Stimulated activated CD4-positive, alpha-beta T cell treated with anti-CD3 and anti-CD28 coated beads, Interleukin-2, amount 100 ng/mL, for 24 hours (primary cell): Measurements from ENCODE around the gene RNF19B.
"Not testable (repeated sequence)": the region's sequence is repeated elsewhere in the genome, so short reads cannot be mapped to it uniquely, and the experiment has no call there.

Experiments used
- DNase-seq, 2 donors: peaks; one replicate each; pipeline ENCODE4 v3.0.0-alpha.2; 2020

Gene RNF19B, protein sequence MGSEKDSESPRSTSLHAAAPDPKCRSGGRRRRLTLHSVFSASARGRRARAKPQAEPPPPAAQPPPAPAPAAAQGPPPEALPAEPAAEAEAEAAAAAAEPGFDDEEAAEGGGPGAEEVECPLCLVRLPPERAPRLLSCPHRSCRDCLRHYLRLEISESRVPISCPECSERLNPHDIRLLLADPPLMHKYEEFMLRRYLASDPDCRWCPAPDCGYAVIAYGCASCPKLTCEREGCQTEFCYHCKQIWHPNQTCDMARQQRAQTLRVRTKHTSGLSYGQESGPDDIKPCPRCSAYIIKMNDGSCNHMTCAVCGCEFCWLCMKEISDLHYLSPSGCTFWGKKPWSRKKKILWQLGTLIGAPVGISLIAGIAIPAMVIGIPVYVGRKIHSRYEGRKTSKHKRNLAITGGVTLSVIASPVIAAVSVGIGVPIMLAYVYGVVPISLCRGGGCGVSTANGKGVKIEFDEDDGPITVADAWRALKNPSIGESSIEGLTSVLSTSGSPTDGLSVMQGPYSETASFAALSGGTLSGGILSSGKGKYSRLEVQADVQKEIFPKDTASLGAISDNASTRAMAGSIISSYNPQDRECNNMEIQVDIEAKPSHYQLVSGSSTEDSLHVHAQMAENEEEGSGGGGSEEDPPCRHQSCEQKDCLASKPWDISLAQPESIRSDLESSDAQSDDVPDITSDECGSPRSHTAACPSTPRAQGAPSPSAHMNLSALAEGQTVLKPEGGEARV

DNA sequence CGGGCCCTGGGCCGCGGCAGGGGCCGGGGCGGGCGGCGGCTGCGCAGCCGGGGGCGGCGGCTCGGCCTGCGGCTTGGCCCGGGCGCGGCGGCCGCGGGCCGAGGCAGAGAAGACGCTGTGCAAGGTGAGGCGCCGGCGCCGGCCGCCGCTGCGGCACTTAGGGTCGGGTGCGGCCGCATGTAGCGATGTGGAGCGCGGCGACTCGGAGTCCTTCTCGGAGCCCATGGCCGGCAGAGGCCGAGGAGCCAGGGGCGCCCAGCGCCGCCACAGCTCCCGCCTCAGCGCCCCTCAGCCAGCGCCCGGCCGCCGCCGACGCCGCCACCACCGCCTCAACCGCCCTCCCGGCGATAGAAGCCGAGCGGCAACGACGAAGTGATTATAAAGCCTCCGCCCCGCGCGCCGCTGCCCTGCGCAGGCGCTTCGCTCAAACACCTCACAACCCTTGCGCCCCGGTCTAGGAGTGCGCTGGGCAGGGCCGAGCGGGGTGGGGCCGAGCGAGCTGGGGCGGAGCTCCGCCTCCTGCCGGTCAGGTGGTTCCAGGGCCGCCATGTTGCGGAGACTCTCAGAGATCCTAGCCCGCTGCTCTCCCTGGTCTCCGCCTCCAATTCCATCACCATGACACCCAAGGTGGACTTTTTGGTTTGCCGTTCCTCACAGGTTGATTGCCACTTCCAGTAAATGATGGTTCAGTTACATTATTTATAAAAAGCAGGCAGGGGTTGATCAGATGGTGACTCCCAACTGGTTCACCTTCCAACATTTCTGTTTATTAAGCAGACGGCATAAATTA lies at the start of gene RNF19B:
RNF19B (minus strand) TSS at position 349 of the 790 bp plus-strand sequence; CDS start at position 225, 124 bp downstream.
- peak; percentile 95 to 96 for DNase-seq

DNA sequence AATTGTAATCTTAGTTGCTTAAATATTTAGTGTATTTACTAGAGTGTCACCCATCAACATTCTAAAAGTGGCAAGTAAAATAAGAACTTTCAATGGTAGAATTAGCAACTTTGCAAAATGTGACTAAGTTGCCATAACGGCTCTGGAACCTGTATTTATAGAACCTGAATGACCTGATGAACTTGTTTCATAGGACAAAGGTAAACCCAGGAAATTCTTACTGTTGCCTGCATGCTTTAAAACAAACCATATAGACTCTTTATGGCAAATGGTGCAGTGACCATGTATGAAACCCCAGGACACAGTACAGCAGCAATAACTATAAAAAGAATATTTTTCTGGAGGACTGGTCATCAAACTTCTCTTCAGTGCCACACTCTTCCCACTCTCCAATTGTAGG lies 49.2 kb upstream of the RNF19B start:
- DNase-seq = no peak

DNA sequence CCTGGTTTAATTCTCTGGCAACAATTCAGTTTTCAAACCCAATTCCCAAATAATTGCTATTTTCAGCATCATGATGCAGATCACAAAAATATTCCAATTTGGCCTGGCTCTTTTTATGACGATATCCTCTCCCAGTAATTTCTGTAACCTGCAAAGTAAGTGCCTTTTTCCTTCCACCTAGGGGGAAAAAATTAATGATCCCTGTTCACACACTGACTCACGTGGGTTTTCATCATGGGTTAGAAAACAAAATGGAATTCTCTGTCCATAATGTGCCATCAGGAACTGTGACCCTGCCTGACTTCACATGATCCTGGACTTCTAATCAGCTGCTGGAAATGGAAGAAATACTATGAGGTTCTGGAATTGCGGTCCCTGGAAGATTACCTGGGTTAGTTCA lies 47.6 kb upstream of the RNF19B start:
- no peak for DNase-seq

DNA sequence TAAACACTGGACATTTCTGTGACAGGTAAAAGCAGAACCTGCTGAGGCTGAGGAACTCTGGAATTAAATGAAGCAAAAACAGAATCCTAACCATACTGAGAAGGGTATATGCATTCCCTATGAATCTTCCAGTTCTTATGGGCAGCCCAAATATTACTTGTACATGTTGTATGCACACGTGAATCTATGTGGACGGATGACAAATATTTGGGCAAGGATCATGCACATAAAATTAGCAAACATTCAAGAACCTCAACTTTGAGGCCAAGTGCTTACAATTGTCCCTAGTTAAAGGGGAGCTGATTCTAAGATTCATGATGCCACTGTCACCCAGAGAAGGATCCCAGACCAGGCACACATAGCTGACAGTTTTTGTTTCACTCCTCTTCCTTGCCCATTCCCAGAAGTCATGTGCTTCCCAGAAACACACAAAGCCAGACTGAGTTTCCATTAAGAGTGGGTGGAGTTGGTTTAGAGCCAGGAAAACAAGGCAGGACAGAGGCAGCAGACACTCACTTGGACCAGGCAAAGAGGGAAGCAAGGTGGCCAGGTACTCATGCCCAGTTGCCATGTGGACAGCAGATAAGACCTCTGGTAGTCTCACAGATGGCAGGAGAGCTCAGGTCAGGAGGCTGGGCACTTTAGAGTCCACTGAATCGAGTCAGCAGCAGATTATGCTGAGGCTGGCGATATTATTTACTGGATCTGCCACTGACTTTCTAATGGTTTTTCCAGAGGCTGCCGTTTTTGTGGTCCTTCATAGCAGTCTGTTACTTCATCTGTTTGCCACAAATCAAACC lies 46.5 kb upstream of the RNF19B start:
- DNase-seq = no peak

DNA sequence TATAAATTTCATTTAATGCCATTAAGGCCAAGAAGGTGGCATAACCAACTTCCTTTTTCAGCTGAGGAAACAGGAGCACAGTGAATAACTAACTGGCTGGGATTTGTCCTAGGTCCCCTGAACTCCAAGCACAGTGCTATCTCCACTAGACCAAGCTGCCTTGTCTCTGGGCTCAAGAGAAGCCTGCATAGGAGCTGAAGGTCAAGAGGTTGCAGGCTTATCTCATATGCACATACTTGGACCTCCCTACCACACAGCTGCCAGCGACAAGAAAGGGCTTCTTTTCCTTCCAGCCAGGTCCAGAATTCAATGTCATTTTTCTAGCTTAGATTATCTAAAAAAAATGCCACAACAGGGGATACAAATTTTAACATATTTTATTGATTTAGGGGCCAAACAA lies 45.0 kb upstream of the RNF19B start:
- no peak for DNase-seq

DNA sequence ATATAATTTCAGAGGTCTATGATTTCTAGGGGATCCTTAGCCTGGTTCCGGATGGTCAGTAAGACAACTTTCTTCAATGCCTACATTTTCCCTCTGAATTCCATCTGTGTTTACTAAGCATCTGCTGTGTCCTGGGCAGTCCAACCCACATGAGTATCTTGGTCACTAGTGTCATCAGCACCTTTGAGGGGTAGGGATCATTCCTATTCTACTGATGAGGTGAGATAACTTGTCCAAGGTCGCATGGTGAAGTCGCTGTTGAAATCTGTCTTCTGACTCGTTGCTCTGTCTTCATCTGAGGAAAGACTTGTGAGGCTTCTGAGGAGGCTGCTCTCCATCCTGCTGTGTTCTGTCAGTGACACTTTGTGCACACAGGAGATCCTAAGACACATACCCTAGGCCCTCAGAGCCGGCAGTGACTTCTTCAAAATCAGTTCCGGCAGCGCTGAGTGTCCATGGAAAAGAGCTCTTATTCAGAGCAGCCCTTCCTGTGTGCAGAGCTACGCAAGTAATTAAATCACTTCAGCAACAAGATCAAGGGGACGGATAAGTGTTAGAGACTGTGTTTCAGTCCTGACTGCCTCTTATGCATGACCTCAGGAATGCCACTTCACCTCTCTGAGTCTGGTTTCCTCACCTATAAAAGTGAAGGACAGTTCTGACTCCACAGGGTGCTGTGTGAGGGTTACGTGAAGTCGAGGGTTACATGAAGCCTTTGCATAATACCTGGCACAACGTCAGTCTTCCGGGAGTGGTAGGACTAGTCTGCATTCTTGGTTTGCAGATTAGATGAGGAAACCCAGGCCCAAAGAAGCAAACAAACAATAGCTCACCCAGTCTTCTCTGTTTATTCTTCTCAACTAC lies 43.7 kb upstream of the RNF19B start:
- DNase-seq = no peak

DNA sequence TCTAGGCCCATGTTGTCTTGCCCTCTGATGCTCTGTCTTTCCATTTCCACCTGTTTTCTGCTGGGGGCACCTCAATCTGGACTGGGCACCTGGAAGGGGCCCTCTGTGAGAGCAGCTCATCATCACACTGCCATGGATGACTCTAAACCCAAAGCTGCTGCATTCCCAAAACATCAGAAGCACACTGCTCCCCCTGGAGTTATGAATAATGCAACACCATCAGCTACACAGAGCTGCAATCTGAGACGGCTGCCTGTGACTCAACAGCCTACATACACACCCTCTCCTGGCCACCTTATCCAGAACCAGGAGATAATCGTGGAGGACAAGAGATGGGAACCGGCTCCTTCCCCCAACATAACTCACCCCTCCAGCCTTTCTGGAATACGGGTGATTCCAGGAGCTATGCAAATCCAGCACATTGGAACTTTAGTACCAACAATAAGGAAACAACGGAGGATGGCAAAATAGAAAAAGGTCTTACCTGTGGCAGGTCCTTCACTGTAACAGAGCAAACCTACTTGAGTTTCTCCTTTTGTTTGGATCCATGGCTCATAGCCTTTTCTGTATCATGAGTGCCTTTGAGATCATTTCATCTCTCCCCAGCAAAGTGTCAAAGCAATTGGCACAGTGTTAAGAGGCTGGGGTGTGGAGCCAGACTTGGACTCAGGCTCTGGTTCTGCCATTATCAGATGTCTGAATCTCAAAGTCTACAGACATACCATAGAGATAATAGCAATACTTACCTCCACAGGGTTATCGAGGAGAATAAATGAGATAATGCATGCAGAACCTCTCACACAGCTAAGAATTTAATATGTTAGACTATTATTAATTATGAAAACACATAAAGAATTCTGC lies 42.8 kb upstream of the RNF19B start:
- no peak for DNase-seq

DNA sequence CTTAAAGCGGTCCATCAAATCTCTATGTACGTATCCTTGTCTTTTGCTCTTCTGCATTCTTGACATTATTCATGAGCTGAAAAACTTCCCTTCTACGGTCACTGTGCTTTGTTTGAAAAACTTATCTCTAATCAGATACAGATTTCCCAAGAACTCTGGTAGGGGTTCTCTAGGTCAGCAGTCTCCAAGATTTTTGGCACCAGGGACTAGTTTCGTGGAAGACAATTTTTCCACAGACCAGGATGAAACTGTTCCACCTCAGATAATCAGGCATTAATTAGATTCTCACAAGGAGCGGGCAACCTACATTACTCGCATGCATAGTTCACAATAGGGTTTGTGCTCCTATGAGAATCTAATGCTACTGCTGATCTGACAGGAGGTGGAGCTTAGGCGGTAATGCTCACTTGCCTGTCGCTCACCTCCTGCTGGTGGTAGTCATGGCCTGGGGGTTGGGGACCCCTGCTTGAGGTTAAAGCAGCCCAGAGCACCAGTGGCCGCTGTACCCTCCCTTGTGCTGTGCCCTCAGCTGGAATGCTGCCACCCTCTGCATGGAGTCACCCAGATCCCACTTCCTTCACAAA lies 41.3 kb upstream of the RNF19B start:
- DNase-seq = no peak

DNA sequence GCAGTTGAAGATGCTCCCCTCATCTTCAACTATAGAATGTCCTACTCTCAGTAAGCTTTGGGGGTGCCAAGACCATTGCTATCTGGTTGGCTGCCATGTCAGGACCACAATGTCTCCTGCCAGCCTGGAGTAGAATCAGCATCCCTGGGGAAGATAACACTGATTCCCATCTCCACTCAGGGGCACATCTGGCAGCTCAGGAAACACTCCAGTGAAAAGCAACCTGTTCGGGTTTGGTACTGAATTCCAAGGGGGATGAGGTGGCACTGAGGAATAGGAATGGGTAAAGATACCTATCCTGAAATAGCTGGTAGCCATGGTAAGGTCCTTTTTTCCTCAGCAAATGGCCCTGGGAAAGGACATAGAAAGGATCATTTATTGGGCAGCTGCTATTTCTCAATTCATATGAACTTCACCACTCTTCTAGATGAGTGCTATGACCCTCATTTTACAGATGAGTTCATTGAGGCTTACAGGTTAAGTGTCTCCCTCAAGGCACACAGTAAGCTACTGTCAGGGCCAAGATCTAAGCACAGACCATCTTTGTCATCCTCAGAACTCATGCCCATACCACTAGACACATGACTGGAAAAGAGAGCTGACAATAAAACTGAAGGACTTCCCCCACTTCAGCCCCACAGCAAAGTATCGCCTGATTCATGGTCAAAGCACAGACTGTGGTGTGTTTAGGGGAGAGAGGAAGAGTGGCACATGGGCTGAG lies 40.7 kb upstream of the RNF19B start:
- no peak for DNase-seq

DNA sequence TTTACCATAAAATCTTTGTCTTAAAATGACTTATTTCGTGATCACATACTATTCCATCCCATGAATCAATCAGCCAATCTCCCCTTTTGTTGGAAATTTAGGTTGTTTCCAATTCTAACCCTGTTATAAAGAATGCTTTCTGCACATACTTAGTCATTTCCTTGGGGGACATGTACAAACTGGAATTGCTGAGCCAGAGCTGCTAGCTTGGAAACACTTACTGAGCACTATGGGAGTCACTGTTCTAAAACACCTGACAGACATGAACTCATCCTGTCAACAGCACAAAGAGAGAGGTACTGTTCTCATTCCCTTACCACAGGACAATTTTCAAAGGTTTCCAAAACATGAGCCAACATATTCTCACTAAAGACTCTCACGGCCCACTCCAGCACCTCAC lies 40.0 kb upstream of the RNF19B start:
- DNase-seq = no peak

DNA sequence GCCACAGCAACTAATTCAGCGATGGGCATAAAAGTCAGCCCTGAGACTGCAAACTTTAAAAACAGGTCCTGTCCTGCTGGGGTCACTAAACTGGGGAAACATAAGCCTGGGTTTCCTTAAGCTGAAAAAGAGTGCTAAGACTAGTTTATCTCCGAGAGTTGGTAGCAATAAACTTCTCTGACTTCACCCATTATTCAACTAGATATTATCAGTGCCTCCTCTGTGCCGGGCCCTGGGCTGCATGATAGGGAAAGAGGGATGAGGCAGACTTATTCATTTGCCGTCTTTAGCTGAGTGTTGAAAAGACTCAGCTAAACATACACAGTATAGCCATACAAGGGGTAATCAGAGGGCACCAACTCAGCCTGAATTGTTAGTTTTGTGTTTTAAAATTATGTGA lies 39.0 kb upstream of the RNF19B start:
- DNase-seq = no peak

DNA sequence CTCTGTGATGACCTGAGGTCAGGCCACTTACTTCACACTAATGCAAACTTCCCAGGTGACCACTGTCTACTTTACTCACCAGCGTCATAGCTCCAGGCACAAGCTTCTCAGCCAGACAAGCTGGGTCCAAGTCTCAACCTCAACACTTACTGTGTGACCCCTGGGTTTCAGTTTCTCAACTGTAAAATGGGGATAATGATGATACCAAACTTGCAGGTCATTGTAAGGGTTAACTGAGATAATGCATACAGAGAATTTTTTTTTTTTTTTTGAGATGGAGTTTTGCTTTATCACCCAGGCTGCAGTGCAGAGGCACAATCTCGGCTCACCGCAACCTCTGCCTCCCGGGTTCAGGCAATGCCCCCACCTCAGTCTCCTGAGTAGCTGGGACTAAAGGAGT lies 37.4 kb upstream of the RNF19B start:
- no peak for DNase-seq

DNA sequence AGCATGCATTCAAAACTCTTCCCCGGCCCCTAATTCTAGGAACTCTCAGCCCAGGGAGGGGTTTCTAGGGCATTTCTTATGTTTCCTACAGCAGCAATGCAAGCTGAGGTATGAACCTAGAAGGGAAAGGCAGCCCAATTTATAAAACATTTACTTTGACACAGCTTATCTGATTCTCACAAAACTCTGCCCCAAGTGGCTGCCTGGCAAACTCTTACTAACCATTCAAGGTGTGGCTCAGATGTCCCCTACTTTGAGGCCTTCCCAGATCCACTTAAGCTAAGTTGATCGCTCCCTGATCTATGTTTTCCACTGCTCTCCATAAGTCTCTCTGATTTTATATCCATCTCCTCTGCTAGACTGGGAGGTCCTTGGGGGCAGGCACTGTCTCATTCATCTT lies 36.7 kb upstream of the RNF19B start:
- DNase-seq = no peak

DNA sequence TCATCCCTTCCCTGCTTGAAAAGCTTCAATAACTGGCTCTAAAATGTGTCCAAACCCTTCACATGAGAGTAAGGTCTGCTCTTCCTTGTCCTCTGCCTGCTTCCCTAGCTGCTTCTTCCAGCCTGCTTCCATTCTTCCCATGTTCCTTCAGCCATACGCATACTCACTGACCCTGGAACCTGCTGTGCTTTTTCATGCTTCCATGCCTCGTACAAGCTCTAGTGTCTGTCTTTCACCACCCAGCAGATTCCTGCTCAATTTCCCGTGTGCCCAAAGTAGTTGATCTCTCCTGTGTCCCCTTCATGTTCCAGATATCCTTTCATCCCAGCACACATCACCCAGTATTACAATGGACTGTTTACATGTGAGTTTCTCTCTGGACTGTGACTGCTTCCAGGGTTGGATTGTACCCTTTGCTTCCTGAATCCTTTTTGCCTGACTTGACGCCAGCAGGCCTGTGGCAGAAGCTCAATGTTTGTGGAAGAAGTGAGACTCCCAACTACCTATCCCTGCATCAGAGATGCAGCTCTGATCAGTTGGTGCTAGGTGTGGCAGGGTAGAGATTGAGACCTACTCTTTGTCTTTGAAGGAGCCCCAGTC lies 35.9 kb upstream of the RNF19B start:
- no peak for DNase-seq

DNA sequence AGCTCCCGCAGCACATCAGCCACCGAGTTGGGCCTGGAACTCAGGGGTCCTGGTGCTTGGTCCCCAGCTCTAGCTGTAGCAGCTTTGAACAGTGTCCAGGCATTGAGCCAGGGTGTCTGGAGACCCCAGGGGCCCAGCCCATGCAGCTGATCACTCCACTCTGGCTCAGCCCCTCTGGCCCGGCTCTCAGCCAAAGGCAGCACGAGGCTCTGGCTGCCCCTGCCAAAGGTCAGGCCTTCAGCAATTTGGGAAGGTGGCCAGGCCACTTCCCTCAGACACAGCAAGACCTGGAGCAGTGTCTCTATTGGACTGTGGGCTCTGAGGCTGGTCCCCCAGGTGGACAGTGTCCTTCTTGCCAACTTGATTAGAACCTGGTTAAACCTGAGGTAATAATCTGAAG lies 34.4 kb upstream of the RNF19B start:
- DNase-seq = no peak

DNA sequence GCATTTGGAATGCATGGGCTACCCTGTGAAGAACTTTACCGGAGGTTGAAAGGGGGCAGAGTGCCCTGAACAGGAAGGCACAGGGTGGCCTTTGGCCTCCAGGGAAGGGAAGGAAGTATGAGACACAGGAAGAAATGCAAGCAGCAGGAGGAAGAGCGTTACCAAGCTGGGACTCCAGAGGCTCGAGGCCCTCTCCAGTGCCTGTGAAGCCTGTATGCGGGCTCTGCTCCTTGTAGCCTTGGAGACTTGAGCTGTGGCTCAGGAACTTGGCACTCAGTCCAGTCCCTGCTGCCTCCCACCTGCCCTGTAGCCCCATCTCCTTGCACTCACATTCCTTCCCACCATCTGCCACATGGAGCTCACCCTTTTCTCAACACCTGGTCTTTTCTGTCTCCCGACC lies 33.5 kb upstream of the RNF19B start:
- DNase-seq = no peak

DNA sequence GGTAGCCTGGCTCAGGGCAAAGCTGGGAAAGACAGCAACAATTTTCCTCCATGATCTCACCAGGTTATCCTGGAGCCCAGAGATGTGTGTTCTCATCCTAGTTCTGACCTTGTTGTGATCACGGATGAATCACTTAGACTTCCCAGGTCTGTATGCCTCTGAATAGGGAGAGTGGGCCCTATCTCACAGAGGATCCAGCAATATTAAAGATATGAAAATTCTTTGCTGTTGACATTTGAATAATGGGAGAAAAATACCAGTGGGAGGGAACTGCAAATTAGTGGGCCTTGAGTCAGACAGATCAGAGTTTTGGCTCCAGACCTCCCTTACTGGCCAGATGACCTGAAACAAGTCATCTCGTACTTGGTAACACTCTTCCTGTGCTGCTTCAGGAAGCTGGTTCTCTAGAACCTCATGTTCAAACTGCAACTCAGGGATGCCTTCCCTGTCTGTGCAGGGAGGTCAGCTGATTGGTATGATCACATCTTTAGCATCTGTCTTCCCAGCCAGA lies 32.8 kb upstream of the RNF19B start:
- no peak for DNase-seq

DNA sequence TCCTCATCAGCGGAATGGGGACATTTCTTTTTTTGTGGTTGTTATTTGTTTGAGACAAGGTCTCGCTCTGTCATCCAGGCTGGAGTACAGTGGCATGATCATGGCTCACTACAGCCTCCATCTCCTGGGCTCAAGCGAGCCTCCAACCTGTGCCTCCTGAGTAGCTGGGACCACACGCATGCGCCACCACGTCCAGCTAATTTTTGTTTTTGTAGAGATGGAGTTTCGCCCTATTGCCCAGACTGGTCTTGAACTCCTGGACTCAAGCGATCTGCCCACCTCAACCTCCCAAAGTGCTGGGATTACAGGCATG lies 28.7 kb upstream of the RNF19B start:
- DNase-seq = not testable (repeated sequence)
